Ishikawa (cell line): ENCODE data around the gene ANKRD27.

Experiments
- CEBPB ChIP-seq: IDR thresholded peaks from 2 replicates; pipeline ENCODE4 v1.6.1; 2012
- CREB1 ChIP-seq: IDR thresholded peaks from 2 replicates; pipeline ENCODE4 v1.6.1; 2012; ENCODE audit warnings: low read depth
- EGR1 ChIP-seq: IDR thresholded peaks from 2 replicates; pipeline ENCODE4 v1.6.1; 2012
- EP300 ChIP-seq: IDR thresholded peaks from 2 replicates; pipeline ENCODE4 v1.6.1; 2012; ENCODE audit warnings: borderline replicate concordance
- FOXM1 ChIP-seq: IDR thresholded peaks from 2 replicates; pipeline ENCODE4 v1.6.1; 2012; ENCODE audit warnings: low read depth, borderline replicate concordance
- NFIC ChIP-seq: IDR thresholded peaks from 2 replicates; pipeline ENCODE4 v1.6.1; 2012
- RAD21 ChIP-seq: IDR thresholded peaks from 2 replicates; pipeline ENCODE4 v1.6.1; 2012; ENCODE audit warnings: low read depth
- REST ChIP-seq: IDR thresholded peaks from 2 replicates; pipeline ENCODE4 v1.6.1; 2012; ENCODE audit warnings: low read depth, mild to moderate bottlenecking
- TAF1 ChIP-seq: IDR thresholded peaks from 2 replicates; pipeline ENCODE4 v1.6.1; 2012; ENCODE audit warnings: low read depth, mild to moderate bottlenecking
- TCF12 ChIP-seq: IDR thresholded peaks from 2 replicates; pipeline ENCODE4 v1.6.1; 2012; ENCODE audit warnings: low read depth
- TEAD4 ChIP-seq: IDR thresholded peaks from 2 replicates; pipeline ENCODE4 v1.6.1; 2012
- YY1 ChIP-seq: IDR thresholded peaks from 2 replicates; pipeline ENCODE4 v1.6.1; 2012; ENCODE audit warnings: low read depth
- TF ChIP-seq, protein P1 (sequence below): IDR thresholded peaks from 2 replicates; pipeline ENCODE4 v1.6.1; 2012
- TF ChIP-seq, protein P2 (sequence below): IDR thresholded peaks from 2 replicates; pipeline ENCODE4 v1.6.1; 2012

DNA sequence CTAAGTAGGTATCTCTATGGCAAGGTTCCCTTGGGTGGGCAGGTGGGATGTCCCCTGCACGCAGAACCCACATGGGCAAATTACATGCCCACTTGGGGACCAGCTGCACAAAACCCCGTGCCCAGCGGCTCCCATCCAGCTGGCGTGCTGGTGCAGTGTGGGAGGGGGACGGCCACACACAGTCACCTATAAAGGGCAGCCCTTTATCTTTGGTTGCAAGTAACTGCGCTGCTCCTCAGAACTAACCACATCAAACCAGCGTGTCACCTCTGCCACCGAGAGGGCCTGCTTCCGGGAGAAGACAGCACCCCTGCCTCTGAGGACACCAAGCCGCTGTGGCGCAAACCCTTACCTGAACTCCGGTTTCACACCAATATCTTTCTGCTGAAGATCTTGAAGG is 32.2 kb downstream of the ANKRD27 start:
- TF ChIP-seq RAD21 = no peak
- TF ChIP-seq EGR1 = no peak
- no peak for TF ChIP-seq EP300
- TF ChIP-seq, protein P1, sequence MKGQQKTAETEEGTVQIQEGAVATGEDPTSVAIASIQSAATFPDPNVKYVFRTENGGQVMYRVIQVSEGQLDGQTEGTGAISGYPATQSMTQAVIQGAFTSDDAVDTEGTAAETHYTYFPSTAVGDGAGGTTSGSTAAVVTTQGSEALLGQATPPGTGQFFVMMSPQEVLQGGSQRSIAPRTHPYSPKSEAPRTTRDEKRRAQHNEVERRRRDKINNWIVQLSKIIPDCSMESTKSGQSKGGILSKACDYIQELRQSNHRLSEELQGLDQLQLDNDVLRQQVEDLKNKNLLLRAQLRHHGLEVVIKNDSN = no peak
- TF ChIP-seq, protein P2, sequence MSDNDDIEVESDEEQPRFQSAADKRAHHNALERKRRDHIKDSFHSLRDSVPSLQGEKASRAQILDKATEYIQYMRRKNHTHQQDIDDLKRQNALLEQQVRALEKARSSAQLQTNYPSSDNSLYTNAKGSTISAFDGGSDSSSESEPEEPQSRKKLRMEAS = no peak
- no peak for TF ChIP-seq YY1
- TF ChIP-seq CREB1 = no peak
- TF ChIP-seq NFIC = no peak
- TF ChIP-seq CEBPB = no peak
- TF ChIP-seq FOXM1 = no peak
- TF ChIP-seq REST = no peak
- no peak for TF ChIP-seq TEAD4
- TF ChIP-seq TCF12 = no peak
- TF ChIP-seq TAF1 = no peak
